ENCODE data around the gene SCTR.

SCTR gene

DNA sequence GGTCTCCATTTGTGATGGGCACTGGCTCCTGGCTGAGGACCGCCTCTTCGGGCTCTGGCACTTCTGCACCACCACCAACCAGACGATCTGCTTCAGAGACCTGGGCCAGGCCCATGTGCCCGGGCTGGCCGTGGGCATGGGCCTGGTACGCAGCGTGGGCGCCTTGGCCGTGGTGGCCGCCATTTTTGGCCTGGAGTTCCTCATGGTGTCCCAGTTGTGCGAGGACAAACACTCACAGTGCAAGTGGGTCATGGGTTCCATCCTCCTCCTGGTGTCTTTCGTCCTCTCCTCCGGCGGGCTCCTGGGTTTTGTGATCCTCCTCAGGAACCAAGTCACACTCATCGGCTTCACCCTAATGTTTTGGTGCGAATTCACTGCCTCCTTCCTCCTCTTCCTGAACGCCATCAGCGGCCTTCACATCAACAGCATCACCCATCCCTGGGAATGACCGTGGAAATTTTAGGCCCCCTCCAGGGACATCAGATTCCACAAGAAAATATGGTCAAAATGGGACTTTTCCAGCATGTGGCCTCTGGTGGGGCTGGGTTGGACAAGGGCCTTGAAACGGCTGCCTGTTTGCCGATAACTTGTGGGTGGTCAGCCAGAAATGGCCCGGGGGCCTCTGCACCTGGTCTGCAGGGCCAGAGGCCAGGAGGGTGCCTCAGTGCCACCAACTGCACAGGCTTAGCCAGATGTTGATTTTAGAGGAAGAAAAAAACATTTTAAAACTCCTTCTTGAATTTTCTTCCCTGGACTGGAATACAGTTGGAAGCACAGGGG lies 87.1 kb downstream of the SCTR start:
- DNase-seq (ENCODE audit: insufficient read length, low spot score) (no peak), FAIRE-seq (no peak)
- TF ChIP-seq POU2F2 (IDR thresholded peaks at IDR 0.05; ENCODE audit: low read depth, low read length) (no peak), SPI1 (IDR thresholded peaks at IDR 0.05; ENCODE audit: low read depth, low read length) (no peak), POLR2AphosphoS5 (IDR thresholded peaks at IDR 0.05; ENCODE audit: low read depth, low read length) (no peak), POLR2A (IDR thresholded peaks at IDR 0.05; ENCODE audit: low read depth, low read length) (no peak), PAX5 (IDR thresholded peaks at IDR 0.05; ENCODE audit: insufficient read depth, low read length, severe bottlenecking) (no peak), TAF1 (IDR thresholded peaks at IDR 0.05; ENCODE audit: low read depth, low read length) (no peak)

DNA sequence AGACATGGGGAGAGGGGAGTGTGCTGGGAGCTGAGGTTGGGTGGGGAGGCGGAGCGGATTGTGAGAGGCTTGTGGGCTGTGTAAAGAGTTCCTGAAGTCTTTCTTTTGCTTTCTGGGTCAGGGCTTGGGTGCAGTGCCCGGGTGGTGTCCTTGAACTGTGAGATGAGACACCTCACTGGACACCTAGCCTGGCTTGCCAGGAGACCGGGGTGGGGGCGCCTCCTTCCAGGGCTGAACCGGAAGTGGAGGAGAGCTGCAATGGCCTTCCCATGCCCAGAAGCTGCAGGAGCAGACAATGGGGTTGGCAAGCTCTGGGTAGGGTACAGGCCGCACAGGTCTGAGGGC lies 88.4 kb downstream of the SCTR start:
- TF ChIP-seq PAX5 (IDR thresholded peaks at IDR 0.05; ENCODE audit: insufficient read depth, low read length, severe bottlenecking): no peak
- TF ChIP-seq SPI1 (IDR thresholded peaks at IDR 0.05; ENCODE audit: low read depth, low read length): no peak
- TF ChIP-seq TAF1 (IDR thresholded peaks at IDR 0.05; ENCODE audit: low read depth, low read length): no peak
- no peak for TF ChIP-seq POLR2AphosphoS5 (IDR thresholded peaks at IDR 0.05; ENCODE audit: low read depth, low read length)
- no peak for TF ChIP-seq POLR2A (IDR thresholded peaks at IDR 0.05; ENCODE audit: low read depth, low read length)
- TF ChIP-seq POU2F2 (IDR thresholded peaks at IDR 0.05; ENCODE audit: low read depth, low read length): no peak
- no peak for DNase-seq (ENCODE audit: insufficient read length, low spot score)
- no peak for FAIRE-seq

DNA sequence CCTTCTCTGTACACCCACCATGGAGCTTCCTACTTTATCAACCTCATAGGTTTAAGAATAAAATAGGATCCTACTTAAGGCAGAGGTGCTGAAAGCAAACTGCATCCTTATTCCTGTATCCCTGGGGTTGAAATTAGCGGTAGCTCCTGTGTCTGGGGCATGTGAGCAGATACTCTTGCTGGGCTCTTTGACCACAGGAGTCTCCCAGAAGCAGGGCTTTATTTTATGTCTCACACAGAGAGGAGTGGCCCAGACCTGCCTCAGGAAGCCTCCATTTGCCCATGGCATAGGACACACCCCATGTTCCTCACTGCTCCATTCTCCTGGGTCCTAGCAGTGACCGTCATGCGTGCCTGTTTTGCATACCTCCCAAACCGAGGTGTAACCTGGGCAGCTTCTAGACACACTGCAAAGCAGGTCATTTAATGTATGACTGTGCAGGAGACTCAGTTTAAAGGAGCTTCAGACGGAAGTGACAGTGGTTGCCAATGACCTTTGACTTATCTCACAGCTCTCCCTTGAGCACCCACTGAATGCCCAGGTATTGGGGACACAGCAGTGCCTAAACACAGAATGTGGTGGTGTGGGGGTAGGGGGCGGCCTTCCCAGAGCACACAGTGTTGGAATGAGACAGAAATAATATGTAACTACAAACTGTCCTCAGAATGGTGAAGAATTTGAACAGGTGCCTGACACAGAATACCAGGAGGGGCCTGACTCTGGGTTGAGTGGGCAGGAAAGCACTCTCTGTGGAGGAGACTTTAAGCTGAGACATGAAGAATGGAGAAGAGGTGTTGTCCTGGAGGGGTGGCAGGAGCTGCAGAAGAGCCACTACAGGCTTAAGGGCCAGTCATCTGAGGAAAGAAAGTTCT lies 89.0 kb downstream of the SCTR start:
- TF ChIP-seq POU2F2 (IDR thresholded peaks at IDR 0.05; ENCODE audit: low read depth, low read length) (no peak), POLR2A (IDR thresholded peaks at IDR 0.05; ENCODE audit: low read depth, low read length) (no peak), POLR2AphosphoS5 (IDR thresholded peaks at IDR 0.05; ENCODE audit: low read depth, low read length) (no peak), PAX5 (IDR thresholded peaks at IDR 0.05; ENCODE audit: insufficient read depth, low read length, severe bottlenecking) (no peak), SPI1 (IDR thresholded peaks at IDR 0.05; ENCODE audit: low read depth, low read length) (no peak), TAF1 (IDR thresholded peaks at IDR 0.05; ENCODE audit: low read depth, low read length) (no peak)
- no peak for DNase-seq (ENCODE audit: insufficient read length, low spot score)
- no peak for FAIRE-seq

DNA sequence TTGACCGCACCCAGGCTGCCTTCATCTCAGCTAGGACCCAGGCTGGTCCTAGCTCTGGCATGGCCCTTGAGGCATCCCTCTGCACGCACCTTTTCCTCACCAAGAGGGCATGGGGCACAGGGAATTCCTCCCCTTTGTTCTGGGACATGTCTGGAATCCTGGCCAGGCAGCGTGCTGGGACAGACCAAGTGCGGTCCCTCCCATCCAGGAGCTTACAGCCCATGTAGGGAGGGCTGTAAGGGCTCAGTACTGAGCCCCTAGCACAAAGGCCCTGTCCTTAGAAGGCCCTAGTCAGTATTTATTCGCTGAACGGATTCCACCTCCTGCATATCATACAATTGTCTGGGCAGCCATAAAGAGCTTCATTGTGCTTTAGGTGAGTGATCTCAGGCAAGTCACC lies 89.6 kb downstream of the SCTR start:
- FAIRE-seq (no peak), DNase-seq (ENCODE audit: insufficient read length, low spot score) (no peak)
- no peak for TF ChIP-seq POLR2AphosphoS5 (IDR thresholded peaks at IDR 0.05; ENCODE audit: low read depth, low read length)
- TF ChIP-seq POLR2A (IDR thresholded peaks at IDR 0.05; ENCODE audit: low read depth, low read length): no peak
- no peak for TF ChIP-seq PAX5 (IDR thresholded peaks at IDR 0.05; ENCODE audit: insufficient read depth, low read length, severe bottlenecking)
- no peak for TF ChIP-seq TAF1 (IDR thresholded peaks at IDR 0.05; ENCODE audit: low read depth, low read length)
- no peak for TF ChIP-seq POU2F2 (IDR thresholded peaks at IDR 0.05; ENCODE audit: low read depth, low read length)
- TF ChIP-seq SPI1 (IDR thresholded peaks at IDR 0.05; ENCODE audit: low read depth, low read length): no peak

DNA sequence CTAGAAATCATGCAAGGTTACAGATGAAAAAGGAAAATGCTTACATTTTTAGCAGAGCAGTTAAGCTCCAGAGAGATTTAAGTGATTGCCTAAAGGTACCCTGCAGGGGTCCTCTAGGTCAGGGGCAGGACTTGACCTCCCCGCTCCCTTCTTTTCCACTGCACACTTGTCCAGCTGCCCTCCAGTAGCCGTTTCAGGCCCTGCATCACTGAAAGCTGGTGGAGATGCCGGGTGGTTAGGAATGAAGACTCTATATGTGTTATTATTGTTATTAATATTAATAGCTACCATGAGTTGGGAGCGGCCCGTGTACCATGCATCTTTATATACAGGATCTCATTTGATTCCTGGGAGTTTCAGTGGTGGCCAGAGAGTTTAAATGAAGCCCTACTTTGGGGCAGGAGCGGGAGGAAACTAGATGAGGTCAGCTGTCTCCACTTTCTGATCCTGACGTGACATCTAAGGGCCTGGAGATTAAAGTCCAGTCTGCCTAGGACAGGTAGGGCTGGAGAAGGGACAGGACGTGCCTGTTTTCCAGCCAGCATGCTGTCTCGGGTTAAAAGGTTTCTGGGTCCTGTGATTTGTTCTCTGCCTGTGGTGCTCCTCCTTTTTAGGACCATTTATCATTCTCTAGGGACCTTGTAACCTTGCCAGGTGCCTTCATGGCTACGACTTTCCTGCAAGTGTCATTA lies 90.5 kb downstream of the SCTR start:
- no peak for FAIRE-seq
- no peak for TF ChIP-seq POLR2AphosphoS5 (IDR thresholded peaks at IDR 0.05; ENCODE audit: low read depth, low read length)
- TF ChIP-seq SPI1 (IDR thresholded peaks at IDR 0.05; ENCODE audit: low read depth, low read length): no peak
- TF ChIP-seq PAX5 (IDR thresholded peaks at IDR 0.05; ENCODE audit: insufficient read depth, low read length, severe bottlenecking): no peak
- no peak for TF ChIP-seq POLR2A (IDR thresholded peaks at IDR 0.05; ENCODE audit: low read depth, low read length)
- TF ChIP-seq POU2F2 (IDR thresholded peaks at IDR 0.05; ENCODE audit: low read depth, low read length): no peak
- TF ChIP-seq TAF1 (IDR thresholded peaks at IDR 0.05; ENCODE audit: low read depth, low read length): no peak
- no peak for DNase-seq (ENCODE audit: insufficient read length, low spot score)

DNA sequence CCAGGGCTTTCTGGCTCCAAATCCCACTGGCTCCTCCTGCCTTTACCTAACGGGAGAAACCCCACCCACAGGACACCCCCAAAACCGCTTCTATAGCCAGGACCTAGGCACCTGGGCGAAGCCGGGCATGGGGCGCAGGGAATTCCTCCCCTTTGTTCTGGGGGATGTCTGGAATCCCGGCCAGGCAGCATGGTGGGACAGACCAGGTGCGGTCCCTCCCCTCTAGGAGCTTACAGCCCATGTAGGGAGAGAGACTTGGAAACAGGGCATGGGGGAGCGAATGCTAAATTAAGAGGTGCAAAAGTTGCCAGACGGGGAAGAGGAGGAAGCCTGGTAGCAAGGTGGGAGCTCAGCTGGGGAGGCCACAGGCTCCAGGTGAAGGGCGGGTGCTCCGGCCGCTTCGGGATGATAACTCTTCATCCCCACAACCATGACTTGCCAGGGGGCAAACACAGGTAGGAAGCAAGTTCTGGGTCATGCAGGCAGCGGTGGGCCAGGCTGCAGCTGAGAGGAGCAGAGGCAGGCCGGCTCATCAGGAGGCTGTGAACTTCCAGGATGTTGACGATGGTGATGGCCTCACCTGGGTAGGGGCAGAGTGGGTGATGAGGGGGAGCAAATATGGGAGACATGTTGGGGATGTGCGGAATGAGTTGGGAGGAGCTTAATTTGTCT lies 91.3 kb downstream of the SCTR start:
- TF ChIP-seq POU2F2 (IDR thresholded peaks at IDR 0.05; ENCODE audit: low read depth, low read length): no peak
- TF ChIP-seq PAX5 (IDR thresholded peaks at IDR 0.05; ENCODE audit: insufficient read depth, low read length, severe bottlenecking): no peak
- no peak for TF ChIP-seq TAF1 (IDR thresholded peaks at IDR 0.05; ENCODE audit: low read depth, low read length)
- no peak for TF ChIP-seq POLR2AphosphoS5 (IDR thresholded peaks at IDR 0.05; ENCODE audit: low read depth, low read length)
- TF ChIP-seq POLR2A (IDR thresholded peaks at IDR 0.05; ENCODE audit: low read depth, low read length): no peak
- TF ChIP-seq SPI1 (IDR thresholded peaks at IDR 0.05; ENCODE audit: low read depth, low read length): no peak
- DNase-seq (ENCODE audit: insufficient read length, low spot score) (no peak), FAIRE-seq (no peak)

DNA sequence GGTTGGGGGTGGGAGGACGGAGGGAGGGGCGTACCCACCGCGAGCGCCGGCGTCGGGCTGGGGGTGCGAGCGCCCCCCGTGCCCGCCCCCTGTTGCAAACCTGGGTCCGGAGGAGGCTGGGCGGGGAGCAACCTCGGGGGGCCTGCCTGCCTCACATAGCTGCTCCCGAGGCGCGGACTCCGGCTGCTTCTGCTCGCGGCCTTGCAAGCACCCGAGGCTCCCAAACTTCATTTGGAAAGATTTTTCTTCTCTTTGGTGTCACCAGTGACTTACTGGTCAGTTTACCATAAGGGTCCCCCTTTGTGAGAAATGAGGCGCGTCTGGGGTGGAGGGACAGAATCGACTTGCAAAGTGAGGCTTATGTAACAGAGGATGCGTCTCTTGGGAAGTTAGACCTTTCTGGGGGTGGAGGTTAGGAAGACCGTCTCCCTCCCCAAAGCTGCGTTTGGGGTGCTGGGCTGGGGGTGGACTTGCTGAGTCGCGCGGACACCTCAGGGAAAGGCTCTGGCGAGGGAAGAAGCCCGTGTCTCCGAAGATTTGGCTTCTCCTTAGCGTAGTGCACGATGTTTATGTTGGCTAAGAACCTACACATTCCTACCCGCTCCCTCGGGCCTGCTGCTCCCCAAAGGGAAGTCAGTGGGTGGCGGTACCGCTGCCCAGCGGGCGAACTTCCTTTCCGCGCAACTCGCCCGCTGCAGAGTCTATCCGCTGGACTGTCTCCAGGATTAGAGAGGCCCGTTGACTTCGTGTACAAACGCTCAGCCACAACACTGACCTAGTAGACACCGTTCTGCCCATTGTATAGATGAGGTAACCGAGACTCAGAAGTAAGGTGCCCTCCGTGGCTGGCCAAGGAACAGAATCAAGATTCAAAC lies 92.1 kb downstream of the SCTR start:
- no peak for TF ChIP-seq POU2F2 (IDR thresholded peaks at IDR 0.05; ENCODE audit: low read depth, low read length)
- DNase-seq (ENCODE audit: insufficient read length, low spot score) (no peak), FAIRE-seq (peak; percentile 33)
